HEK293 (cell line): ENCODE measurements around the gene ABHD12.

ENCODE experiments used
- CTCF ChIA-PET: fragments of 350-600 bp; formaldehyde crosslinking; extraction: SDS; loops from one replicate; lab custom pipeline; 2021; ENCODE audit warnings: antibody characterized with exemption; lab: Yijun Ruan, JAX
- POLR2A ChIA-PET: fragments of 300-600 bp; formaldehyde crosslinking; extraction: SDS; loops from one replicate; lab custom pipeline; 2020; ENCODE audit warnings: antibody characterized with exemption, inconsistent platforms; lab: Yijun Ruan, JAX
- H3K27ac ChIP-seq: fragments of 200-500 bp; sonication (Bioruptor generic); 2 replicates; pipeline ENCODE4 v1.5.1; 2014; ENCODE audit warnings: low read depth, low read length, control low read depth, inconsistent platforms; ENCODE audit errors: extremely low read depth
- H3K36me3 ChIP-seq, 2 experiments: fragments of 200-500 bp in 1 of 2; sonication (Bioruptor generic) in 1 of 2; 1 replicate in 1 of 2; 2 replicates in 1 of 2; pipeline ENCODE4 v1.5.1; 2014 to 2017; ENCODE audit warnings: inconsistent platforms in 2 of 2, low read length in 2 of 2; ENCODE audit not compliant: control insufficient read depth in 2 of 2, insufficient read depth in 1 of 2
- H3K4me1 ChIP-seq: fragments of 200-500 bp; sonication (Bioruptor generic); 2 replicates; pipeline ENCODE4 v1.5.1; 2014; ENCODE audit warnings: mild to moderate bottlenecking, low read length, inconsistent platforms; ENCODE audit not compliant: control insufficient read depth, insufficient read depth
- H3K4me3 ChIP-seq: 2 replicates; pipeline ENCODE4 v1.5.1; 2011; ENCODE audit warnings: low read depth, mild to moderate bottlenecking, control low read depth, low read length, moderate library complexity
- H3K9me3 ChIP-seq: fragments of 200-500 bp; sonication (Bioruptor generic); 2 replicates; pipeline ENCODE4 v1.5.1; 2014; ENCODE audit warnings: low read depth, low read length, inconsistent platforms; ENCODE audit not compliant: control insufficient read depth, insufficient read depth
- HOXC10 ChIP-seq: sonication (generic); formaldehyde crosslinking; IDR thresholded peaks from 2 replicates; pipeline ENCODE4 v1.8.1; 2023; ENCODE audit warnings: mild to moderate bottlenecking, missing genetic modification reagents
- OSR2 ChIP-seq: fragments of 450-650 bp; formaldehyde crosslinking; IDR thresholded peaks from 2 replicates; pipeline ENCODE4 v1.5.1; 2016; ENCODE audit warnings: missing biosample characterization, missing genetic modification characterization
- PRDM1 ChIP-seq: fragments of 450-650 bp; formaldehyde crosslinking; IDR thresholded peaks from 2 replicates; pipeline ENCODE4; 2016; ENCODE audit warnings: missing biosample characterization, missing genetic modification characterization
- PRDM6 ChIP-seq: fragments of 450-650 bp; formaldehyde crosslinking; IDR thresholded peaks from 2 replicates; pipeline ENCODE4 v1.5.1; 2017; ENCODE audit warnings: missing biosample characterization, missing genetic modification characterization
- SP7 ChIP-seq: fragments of 450-650 bp; formaldehyde crosslinking; IDR thresholded peaks from 2 replicates; pipeline ENCODE4 v1.5.1; 2016; ENCODE audit warnings: missing biosample characterization, missing genetic modification characterization
- ZBTB17 ChIP-seq: fragments of 450-650 bp; formaldehyde crosslinking; IDR thresholded peaks from 2 replicates; pipeline ENCODE4 v1.5.1; 2016; ENCODE audit warnings: missing biosample characterization, missing genetic modification characterization
- ZBTB49 ChIP-seq: fragments of 450-650 bp; formaldehyde crosslinking; IDR thresholded peaks from 2 replicates; pipeline ENCODE4 v1.5.1; 2016; ENCODE audit warnings: missing biosample characterization, missing genetic modification characterization, low read depth
- ZBTB6 ChIP-seq: fragments of 450-650 bp; formaldehyde crosslinking; IDR thresholded peaks from 2 replicates; pipeline ENCODE4 v1.5.1; 2017; ENCODE audit warnings: missing biosample characterization, missing genetic modification characterization
- ZNF146 ChIP-seq: fragments of 450-650 bp; formaldehyde crosslinking; IDR thresholded peaks from 2 replicates; pipeline ENCODE4 v1.5.1; 2016; ENCODE audit warnings: missing biosample characterization, missing genetic modification characterization
- ZNF157 ChIP-seq: fragments of 450-650 bp; formaldehyde crosslinking; IDR thresholded peaks from 2 replicates; pipeline ENCODE4 v1.5.1; 2016; ENCODE audit warnings: missing biosample characterization, missing genetic modification characterization
- ZNF362 ChIP-seq: fragments of 450-650 bp; formaldehyde crosslinking; IDR thresholded peaks from 2 replicates; pipeline ENCODE4 v1.5.1; 2016; ENCODE audit warnings: missing biosample characterization, missing genetic modification characterization
- ZNF610 ChIP-seq: fragments of 450-650 bp; formaldehyde crosslinking; IDR thresholded peaks from 2 replicates; pipeline ENCODE4 v1.5.1; 2016; ENCODE audit warnings: missing biosample characterization, missing genetic modification characterization, borderline replicate concordance
- ZNF704 ChIP-seq: fragments of 450-650 bp; formaldehyde crosslinking; IDR thresholded peaks from 2 replicates; pipeline ENCODE4 v1.5.1; 2016; ENCODE audit warnings: missing biosample characterization, missing genetic modification characterization
- TF ChIP-seq, protein P1 (sequence below): fragments of 450-650 bp; IDR thresholded peaks from 2 replicates; pipeline ENCODE4 v1.5.1; 2018; ENCODE audit warnings: missing biosample characterization, mild to moderate bottlenecking, missing genetic modification characterization

Gene ABHD12

DNA sequence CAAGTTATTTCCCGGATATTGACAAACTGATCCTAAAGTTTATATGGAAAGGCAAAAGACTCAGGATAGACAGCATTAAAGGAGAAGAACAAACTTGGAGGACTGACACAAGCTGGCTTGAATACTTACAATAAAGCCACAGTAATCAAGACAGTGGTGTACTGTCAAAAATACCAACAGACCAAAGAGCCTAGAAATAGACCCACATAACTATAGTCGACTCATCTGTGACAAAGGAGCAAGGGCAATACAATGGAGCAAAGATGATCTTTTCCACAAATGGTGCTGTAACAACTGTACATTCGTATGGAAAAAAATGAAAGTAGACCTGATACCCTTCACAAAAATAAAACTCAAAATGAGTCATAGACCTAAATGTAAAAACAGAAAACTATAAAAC lies 46.0 kb downstream of the ABHD12 start:
- ChIA-PET CTCF (interaction anchor here (1.3 kb wide), 1 partner anchor 54 kb away, joined by 3 read pairs; no protein-coding TSS in a partner anchor), POLR2A (no interaction called here)
- TF ChIP-seq ZBTB49 (tag by site-specific recombination) (no peak), ZNF362 (no peak), ZNF704 (tag by site-specific recombination) (no peak), ZNF610 (tag by site-specific recombination) (no peak), ZNF146 (tag by site-specific recombination) (no peak), PRDM1 (tag by site-specific recombination) (no peak), OSR2 (no peak), ZBTB17 (tag by site-specific recombination) (no peak), ZNF157 (tag by site-specific recombination) (no peak), HOXC10 (CRISPR knock-in tag) (no peak), ZBTB6 (tag by site-specific recombination) (no peak), PRDM6 (tag by site-specific recombination) (no peak), SP7 (tag by site-specific recombination) (no peak)
- TF ChIP-seq, protein P1, sequence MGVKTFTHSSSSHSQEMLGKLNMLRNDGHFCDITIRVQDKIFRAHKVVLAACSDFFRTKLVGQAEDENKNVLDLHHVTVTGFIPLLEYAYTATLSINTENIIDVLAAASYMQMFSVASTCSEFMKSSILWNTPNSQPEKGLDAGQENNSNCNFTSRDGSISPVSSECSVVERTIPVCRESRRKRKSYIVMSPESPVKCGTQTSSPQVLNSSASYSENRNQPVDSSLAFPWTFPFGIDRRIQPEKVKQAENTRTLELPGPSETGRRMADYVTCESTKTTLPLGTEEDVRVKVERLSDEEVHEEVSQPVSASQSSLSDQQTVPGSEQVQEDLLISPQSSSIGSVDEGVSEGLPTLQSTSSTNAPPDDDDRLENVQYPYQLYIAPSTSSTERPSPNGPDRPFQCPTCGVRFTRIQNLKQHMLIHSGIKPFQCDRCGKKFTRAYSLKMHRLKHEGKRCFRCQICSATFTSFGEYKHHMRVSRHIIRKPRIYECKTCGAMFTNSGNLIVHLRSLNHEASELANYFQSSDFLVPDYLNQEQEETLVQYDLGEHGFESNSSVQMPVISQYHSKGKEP (tag by site-specific recombination) = no peak
- H3K27ac ChIP-seq = no peak overlapping the region
- no peaks in the 10 kb centered on the region for H3K9me3 ChIP-seq
- H3K4me1 ChIP-seq = no peaks in the 10 kb centered on the region
- no peak overlapping the region for H3K4me3 ChIP-seq
- H3K36me3 ChIP-seq = no peaks in the 10 kb centered on the region
